Ureter (tissue), 1 donor: ENCODE data around the gene ORM1. TPM values are rescaled to one million over a fixed set of nuclear protein-coding genes. Genes with fewer than 3 reads are reported as not detected.

ENCODE experiments used
- DNase-seq: peaks from one replicate; pipeline ENCODE4 v3.0.0-alpha.2; 2020; ENCODE audit warnings: low spot score
- total RNA-seq: library from RNA; stranded (reverse); gene quantifications from one replicate; pipeline ENCODE4 v1.2.4, GENCODE V29; 2023
- donor health status: DM: yes; HTN: yes; CAD: no.

Gene ORM1
- total RNA-seq, 1 donor from 2014 or later: 3.3 TPM

DNA sequence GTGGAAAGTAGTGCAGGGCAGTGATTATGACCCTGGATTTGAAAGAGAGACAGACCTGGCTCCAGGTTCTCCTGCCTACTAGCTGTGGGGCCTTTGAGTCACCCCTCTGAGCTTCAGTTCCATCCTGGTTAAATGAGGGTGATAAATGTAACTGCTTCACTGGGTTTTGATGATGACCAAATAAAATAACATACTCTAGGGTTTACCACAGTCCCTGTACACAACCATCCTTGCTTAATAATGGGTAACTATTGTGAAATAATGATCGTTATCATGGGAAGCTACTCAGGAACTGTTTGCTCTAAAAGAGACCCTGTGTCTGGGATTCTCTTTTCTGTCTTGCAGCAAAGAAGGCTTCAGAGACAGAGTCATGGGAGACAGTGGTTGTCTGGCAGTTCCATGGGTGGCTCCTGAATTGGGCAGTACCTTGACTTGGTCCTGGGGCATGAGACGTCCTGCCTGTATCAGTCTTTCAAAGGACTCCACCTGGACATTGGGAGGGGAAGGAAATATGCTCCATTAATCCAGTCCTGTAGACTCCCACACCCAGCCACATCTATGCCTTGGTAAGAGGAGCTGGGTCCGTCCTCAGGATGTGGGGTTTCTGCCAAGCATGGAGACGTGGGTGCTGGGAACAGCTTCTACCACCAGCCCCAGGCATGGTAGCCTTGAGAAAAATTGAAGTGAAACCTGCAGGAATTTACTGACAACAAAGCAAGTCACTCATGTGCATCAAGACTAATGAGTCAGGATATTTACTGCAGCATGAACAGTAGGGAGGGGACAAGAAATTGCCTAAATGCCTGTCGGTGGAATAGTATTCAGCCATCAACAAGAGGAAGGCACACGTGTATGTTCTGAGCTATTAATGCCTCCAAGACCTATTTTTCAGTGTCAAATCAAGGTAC, 41.5 kb downstream of the ORM1 start:
- DNase-seq: no peak

DNA sequence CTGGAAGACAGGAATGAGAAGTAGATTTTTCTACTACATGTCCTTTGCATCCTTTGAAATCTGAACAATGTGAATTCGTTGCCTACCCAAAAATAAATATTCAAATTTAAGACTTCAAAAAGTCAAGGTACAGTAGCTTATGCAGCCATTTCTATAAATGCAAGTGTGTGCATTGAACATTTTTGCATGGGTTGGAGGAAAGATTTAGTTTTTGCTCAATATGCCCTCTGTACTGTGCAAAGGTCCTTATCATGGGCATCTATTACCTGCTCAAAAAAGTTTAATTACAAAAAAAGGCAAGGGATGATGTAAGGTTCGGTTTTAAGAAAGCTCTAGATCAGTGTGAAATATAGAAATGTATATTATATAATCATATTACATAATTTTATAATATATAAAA, 42.3 kb downstream of the ORM1 start:
- DNase-seq: no peak

DNA sequence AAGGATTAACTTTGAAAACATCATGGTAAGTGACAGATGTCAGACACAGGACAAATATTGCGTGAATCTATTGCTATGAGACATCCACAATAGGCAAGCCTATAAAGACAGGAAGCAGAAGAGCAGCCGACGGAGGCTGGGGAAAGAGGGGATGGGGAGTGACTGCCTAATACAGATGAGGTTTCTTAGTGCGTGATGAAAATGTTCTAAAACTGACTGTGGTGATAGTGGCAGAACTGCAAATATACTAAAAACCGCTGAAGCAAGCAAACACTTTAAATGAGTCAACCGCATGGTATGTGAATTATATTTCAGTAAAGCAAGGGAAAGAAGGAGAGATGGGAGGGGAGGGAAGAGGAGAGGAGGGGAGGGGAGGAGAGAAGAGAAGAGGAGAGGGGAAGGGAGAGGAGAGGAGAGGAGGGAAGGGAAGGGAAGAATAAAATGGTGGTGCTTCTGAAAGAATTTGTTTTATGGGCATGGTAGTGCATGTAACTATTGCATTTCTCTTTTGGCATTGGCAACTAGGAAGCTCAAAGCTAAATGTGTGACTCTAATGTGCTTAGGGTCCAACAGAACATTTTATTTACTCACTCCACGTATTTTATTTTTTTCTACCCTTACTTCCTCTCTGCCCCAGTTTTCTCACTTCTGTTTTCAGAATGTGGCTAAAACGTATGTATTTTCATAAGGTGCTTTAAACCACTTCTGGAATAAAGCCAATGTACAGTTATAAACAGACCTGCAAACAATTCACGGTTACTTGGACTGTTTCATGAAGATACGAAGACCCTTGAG, 43.6 kb downstream of the ORM1 start:
- no peak for DNase-seq

DNA sequence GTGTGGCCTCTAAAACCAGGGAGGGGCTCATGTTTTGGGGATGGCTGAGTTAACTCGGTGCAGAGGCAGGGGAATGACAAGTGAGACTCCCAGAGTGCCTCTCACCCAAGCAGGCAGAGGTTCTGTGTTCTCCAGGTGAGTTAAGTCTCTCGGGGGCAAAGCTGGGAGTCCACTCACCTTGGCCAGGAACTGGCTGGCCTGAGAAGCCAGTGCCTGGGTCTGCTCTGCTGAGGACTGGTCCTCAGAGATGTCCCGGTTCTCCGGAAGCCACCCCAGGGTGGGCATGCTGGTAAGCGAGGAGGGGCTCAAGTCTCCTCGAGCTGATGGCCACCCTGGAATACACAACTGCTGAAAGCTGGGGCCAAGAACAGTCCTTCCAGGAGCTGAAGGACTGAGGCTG, 44.5 kb downstream of the ORM1 start:
- no peak for DNase-seq

DNA sequence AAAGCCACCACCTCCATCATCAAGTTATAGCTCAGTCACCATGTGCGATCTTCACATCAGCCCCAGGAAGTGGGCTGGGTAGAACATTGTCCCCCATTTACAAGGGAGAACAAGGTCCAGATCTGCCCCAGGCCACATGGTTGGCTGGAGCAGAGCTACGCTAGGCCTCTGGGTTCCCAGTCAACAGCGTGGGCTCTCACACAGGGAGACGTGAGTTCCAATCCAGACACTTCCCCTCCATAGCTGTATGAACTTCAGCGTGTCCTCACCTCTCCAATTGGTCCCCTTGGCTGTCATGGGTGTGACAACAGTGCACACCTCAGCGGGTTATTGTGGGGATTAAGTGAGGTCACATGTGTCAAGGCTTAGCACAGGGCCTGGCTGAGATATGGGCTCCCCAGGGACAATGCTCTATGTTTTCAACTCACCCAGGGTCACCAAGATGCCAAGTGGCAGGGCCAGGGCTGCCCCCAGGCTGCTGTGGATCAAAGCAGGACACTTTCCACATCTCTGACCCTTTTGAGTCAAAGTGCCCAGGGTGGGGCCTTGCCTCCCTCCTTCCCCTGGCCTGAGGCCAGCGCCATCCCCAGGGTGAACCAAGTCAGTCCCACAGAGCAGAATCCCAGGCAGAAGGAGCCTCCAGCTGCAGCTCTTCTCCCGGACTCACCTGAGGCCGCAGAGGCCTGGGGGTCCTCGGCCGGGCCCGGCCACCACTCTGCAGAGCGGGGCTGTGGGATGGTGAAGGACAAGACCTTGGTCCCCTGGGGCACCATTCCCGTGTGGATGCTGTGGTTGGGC, 45.1 kb downstream of the ORM1 start:
- DNase-seq: no peak

DNA sequence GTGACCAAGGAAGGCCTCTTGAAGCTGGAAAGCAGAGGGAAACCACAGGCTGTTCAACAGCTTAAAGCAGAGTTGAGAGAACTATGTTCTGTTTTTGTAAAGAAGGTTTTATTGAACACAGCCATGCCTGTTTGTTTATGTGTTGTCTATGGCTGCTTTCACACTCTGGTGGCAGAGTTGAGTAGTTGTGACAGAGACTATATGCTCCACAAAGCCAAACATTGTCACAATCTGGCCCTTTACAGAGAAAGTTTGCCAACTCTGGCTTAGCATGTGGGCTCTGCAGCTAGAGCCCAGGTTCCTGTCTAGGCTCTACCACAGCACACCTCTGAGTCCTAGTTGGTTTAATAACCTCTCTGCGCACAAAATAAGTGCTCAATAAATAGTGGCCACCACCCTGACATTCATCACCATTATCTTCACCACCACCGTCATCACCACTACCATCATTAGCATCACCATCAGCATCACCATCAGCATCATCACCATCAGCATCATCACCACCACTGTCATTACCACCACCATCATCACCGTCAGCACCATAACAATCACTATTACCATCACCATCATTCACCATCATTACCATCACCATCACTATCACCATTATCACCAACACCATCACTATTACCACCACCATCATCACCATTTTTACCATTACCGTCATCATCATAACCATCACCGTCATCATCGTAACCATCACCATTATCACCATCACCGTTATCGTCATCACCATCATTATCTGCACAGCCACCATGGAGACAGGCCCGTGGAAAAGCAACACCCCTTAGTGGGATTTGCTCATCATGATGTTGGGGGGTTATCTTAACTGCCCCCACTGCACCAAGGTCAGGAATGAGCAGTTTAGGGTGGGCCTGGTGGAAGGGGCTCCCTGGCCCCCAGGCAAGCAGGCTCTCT, 46.6 kb downstream of the ORM1 start:
- no peak for DNase-seq

DNA sequence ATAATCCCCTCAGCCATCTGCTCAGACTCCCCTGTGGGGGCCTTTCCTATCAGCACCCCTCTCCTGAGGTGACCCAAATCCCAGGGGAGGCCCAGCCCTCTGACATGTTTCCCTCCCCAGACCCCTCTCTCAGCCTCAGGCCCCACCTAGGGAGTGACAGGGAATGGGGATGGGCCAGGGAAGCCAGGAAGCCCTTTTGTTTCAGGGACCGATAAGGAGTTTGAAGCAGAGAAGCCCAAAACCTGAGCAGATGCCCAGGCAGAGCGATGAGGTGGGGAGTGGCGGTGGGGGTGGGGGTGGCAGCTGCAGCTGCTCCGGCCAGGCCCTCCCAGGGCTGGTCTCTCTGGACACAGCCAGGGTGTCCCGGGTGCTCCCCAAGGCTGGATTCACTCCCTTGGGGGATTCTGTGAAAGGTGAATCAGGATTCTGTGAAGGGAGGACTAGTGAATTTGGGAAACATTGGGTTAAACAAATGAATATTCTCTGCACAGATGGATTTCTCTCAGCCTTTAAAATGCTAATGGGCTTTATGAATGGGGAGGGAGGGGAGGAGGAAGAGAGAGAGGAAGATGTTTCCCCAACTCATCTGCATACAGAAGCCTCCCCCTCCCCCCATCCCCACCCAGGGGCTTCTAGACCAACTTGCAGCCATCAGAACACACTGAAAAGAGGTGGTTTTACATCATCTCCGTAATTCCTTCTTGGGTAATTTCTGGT, 47.5 kb downstream of the ORM1 start:
- no peak for DNase-seq

DNA sequence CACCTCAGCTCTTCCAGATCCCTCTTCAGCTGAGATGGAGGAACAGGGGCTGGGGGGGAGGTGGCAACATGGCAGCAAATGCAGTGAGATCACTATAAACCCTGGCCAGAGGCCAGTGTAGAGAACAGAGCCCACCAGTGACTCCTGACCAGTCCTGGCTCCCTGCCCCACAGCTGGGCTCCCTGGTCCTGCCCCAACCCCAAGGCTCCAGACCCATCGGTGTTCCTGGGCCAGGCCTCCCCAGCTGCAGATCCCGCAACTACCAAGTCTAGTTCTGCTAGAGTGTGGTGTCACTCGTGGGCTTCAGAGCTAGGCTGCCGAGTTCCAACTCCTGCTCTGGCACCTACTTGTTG, 48.0 kb downstream of the ORM1 start:
- no peak for DNase-seq

DNA sequence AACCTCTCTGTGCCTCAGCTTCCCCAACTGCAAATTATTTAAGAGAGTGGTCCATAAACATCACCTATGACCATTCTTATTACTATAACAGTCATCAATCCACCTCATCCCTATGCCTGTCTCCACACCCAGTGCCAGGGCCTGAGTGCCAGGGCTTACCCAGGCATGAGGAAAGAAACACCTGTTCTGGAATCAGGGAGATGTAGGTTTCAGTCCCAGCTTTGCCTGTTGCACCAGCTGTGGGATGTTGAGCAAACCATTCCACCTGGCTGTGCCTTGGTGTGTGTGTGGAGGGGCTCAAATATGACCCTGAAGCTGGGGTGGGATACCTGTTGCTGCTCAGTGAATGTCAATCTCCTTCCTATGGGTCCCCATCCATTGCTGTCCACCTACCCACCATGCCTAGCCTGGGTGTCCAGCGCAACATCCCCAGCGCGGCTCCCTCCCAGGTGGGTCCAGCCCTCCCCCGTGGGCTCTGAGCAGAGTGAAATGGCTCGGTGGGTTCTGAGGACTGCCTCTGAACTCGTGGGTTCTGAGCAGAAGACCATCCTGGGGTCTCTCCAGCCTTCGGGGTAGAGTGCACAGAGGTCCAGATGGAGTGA, 48.5 kb downstream of the ORM1 start:
- DNase-seq: no peak

DNA sequence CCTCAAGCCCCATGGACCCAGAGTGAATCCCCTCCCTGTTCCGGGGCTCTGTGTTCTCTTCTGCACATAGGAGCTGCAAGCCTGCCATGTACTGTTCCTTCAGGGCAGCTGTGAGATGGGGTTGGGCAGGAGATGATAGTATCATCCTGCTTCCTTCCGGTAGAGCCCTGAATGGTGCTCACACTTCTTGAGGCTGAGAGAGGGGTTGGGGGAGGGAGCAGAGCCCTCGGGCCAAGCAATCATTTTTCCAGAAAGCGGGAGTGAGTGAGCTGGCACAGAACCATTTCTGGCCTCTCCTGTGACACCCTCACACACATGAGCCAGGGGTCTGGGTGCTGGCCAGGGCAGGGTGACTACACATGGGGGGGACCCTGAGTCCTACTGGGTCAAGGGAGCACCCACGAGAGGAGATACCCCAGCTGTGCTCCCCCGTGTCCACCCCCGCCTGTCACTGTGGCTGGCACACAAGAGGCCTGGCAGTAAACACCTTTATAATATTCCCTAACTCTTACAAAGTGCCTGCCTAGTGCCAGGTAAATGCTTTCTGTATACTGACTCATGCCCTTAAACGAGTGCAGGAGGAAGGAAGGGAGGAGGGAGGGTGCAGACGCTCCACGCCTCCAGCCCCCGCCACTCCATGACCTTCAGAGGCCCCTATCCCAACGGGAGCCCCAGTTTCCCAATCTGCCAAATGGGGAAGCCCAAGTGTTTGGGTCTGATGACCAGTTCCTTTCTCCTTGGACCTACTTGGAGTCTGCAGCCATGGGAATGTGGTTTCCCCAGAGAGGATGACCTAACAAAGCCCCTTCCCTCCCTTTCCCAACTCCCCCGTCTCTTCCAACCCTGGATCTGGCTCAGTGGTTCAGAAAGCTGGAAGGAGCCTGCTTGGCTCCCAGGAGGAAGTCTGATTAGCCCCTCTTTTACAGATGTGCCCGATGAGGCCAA, 49.3 kb downstream of the ORM1 start:
- DNase-seq: no peak

DNA sequence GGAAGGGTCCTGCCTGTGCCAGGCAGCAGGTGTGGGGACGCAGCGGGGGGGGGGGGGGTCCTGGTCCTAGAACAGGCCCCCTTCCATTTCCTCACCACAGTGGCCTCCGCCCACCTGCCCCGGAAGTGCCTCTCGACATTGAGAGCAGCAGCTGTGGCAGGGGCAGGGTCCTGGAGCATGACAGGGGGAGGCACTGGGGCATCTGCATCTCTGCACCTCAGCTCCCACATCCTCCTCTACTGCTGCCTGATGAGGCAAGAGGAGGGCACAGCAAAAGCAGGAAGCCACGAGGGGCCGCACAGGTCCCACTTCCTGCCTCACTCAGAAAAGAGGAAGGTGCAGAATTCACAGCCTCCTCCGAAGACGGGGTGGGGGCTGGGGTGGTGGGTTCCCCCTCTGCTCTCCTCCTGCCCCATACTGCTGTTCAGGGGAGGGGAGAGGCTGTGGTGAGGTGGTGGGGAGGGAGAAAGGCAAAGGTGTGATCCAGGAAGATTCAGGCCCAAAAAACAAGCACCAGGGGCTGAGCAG, 50.1 kb downstream of the ORM1 start:
- DNase-seq: no peak

DNA sequence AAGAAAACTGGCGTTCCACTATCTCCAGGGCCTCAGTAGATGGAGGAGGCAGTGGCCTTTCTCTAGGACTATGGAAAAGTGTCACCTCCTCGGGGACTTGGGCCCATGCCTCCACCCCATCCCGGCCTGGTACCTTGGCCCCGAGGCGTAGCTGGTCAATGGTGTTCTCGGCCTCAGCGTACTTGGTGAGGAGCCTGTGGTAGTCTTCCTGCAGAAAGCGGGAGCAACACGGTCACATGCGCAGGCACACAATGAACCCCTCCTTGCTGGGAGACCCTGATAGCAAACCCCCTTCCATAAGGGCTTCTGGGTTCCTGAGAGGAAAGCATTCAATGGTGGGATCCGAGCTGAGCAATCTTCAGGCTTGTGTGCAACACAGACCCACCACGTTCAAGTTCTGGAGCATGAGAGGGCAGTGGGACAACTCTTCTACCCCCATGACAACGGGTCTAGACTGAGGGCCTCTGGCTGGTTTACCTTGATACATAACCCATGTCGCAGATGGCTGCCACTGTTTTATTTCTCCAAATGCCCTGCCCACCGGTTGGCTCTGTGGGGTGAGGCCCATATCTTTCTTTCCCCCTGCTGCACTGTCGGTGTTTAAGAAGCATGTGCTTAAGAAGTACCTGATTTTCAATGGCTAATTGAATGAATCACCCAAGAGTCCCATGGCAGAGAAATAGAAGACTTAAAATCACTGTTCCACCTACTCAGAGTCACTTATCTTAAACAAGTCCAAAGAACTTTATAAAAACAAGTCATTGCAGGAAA, 51.2 kb downstream of the ORM1 start:
- no peak for DNase-seq

DNA sequence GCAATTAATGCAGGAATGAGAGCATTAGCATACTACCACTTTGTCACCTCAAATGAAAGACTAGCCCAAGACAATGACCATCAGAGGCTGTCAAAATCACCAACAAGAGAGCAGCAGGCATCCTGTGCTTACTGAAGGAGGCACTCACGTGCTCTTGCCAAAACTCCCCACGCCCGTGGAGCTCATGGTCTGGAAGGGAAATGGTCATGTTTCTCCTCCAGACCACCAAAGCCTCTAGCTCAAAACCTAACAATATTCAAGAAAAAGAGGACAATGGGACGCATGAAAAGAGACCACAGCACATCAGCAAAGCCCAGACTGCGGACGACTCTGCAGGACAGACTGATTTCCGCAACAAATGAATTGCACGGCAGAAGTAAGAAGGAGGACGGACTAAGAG, 52.0 kb downstream of the ORM1 start:
- no peak for DNase-seq

DNA sequence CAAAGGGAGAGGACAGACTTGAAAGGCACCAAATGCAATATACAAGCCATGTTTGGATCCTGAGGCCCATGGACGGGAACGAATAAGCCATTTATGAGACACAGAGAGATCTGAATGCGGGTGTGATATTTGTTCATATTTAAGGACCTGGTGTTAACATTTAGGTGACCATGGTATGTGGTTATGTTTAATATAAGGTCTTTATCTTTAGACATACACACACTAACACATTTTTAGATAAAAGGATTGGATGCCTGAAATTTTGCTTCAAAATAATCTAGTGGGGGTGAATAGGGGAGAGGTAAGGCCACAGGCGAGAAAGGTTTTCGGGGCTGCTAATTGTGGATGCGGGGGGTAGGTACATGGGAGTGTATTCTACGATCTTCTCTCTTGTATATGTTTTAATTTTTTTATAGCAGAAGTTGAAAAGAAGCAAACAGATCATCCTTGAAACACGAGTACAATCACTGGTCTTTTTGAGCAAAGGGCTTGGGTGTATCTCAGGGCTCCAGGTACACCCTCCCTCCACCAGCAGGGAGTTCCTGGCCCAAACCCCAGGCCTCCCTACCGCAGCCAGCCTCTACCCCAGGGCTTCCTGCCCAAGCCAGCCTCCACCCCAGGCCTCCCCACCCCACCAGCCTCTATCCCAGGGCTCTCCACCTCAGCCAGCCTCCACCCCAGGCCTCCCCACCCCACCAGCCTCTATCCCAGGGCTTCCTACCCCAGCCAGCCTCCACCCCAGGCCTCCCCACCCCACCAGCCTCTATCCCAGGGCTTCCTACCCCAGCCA, 52.7 kb downstream of the ORM1 start:
- no peak for DNase-seq
